ENCODE measurements around the gene COX4I2. TPM values are rescaled to one million over a fixed set of nuclear protein-coding genes. Genes with fewer than 3 reads are reported as not detected.

COX4I2 gene
- total and polyA plus RNA-seq, 11 donors: 5.7 to 42.8 (median 11.3) TPM

DNA sequence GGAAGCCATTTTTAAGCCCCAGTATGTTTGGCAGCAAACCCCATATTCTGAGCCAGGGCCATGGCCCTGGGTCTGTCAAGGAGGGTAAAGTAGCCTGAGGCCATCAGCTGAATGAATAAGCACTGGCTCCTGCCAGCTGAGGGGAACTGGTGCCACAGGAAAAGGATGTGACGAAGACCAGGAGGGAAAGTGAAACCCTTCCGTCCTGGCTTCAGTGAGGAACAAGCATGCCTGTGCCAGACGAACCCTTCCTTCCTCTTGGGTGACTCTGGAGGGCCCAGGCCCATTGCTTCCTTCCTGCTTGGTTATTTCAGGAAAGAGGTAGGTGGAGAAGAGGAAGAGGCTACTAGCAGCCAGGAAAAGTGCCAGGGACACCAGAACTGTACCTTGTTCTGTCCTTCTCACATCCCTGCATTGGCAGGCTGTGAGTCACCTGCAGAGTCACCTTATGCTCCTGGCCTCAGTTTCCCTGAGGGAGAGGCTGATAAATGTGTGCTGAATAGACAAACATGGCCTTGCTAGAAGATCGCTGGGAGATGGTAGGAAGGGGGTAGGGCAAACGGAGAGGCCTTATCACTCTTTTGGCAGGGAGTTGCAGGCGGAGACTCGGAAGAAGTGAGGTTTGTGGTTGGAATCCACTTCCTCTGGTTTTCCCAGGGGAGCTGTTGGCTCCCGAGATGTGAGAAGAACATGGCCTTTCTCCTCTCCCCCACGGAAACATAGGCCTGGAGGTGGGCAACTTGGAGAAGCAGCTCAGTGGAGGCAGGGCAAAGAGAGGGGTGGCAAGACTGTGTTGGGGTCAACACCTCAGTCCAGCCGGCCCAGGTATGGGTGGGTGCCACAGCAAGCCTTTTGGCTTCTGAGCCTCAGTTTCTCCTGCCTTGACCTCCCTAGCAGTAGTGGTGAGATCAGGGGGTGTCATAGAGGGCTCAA, 37.4 kb downstream of the COX4I2 start:
- H3K27me3 ChIP-seq: no peaks in the 10 kb centered on the region
- H3K9me3 ChIP-seq: no peaks in the 10 kb centered on the region
- WGBS, 4 donors: 14 to 19% (median 18%) methylated on average over 10 of the region's 10 CpGs
- DNase-seq (peak; percentile 75 to 83 (median 79)), ATAC-seq (peak; percentile 25 to 77 (median 70))
- TF ChIP-seq POLR2A (IDR thresholded peaks at IDR 0.05) (no peak), CTCF (IDR thresholded peaks at IDR 0.05) (no peak)
- H3K4me3 ChIP-seq: peak overlapping the region in 8 of 12 donors; percentile 1 to 52 (median 12)
- peaks cover 48 to 100% (median 98%) of the 10 kb centered on the region in 12 donors for H3K4me1 ChIP-seq
- intact Hi-C loops (cut with DNase I): loop anchor here in 2 of 10 donors (5.0 kb wide), 1 partner anchor 37 kb away; no protein-coding TSS in a partner anchor
- H3K27ac ChIP-seq: peak overlapping the region; percentile 10 to 96 (median 88)
- peaks cover 0 to 41% (median 0%) of the 10 kb centered on the region in 9 donors for H3K36me3 ChIP-seq

DNA sequence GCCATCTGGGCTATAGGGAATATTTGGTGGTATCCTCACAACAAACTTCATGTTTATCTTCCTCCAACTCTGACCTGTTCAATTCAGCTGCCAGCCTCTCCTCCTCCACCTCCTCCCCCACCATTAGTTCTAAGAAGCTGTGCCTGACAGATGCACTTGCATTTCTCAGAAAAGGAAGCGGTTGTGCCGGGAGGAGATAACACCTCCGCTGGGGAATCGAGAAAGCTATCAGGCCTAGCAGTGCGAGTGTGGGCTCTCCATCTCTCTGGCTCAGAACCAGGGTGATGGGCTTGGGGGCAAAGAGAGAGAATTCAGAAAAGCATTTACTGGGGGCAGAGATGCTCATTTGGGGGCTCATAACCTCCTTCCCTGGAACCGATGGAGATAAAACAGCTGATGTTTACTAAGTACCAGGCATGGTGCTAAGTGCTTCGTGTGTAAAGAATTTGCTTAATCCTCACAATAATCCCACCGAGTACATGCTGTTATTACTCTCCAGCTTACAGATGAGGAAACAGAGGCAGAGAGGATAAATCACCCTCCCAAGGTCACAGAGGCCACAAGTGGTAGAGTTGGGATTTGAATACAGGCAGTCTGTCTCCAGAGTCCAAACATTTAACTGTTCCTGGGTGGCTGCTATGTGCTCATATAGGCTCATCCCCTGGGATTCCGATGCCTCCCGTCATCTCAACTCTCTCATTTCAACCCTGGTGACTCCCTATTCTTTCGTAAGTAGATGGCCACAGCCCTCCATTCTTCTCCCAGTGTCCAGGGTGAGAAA, 38.3 kb downstream of the COX4I2 start:
- DNase-seq: peak in 1 of 5 donors; percentile 48
- peaks cover 0 to 49% (median 4%) of the 10 kb centered on the region in 9 donors for H3K36me3 ChIP-seq
- peak overlapping the region; percentile 10 to 96 (median 88) for H3K27ac ChIP-seq
- intact Hi-C loops (cut with DNase I): loop anchor here in 2 of 10 donors (5.0 kb wide), 1 partner anchor 36 kb away; no protein-coding TSS in a partner anchor
- WGBS, 4 donors: 37 to 46% (median 42%) methylated on average over 11 of the region's 11 CpGs
- H3K4me3 ChIP-seq: peak overlapping the region in 7 of 12 donors; percentile 1 to 52 (median 5)
- peaks cover 45 to 100% (median 98%) of the 10 kb centered on the region in 12 donors for H3K4me1 ChIP-seq
- no peaks in the 10 kb centered on the region for H3K27me3 ChIP-seq
- ATAC-seq: peak in 2 of 4 donors; percentile 9 to 41
- no peak for TF ChIP-seq CTCF (IDR thresholded peaks at IDR 0.05)
- no peak for TF ChIP-seq POLR2A (IDR thresholded peaks at IDR 0.05)
- no peaks in the 10 kb centered on the region for H3K9me3 ChIP-seq

DNA sequence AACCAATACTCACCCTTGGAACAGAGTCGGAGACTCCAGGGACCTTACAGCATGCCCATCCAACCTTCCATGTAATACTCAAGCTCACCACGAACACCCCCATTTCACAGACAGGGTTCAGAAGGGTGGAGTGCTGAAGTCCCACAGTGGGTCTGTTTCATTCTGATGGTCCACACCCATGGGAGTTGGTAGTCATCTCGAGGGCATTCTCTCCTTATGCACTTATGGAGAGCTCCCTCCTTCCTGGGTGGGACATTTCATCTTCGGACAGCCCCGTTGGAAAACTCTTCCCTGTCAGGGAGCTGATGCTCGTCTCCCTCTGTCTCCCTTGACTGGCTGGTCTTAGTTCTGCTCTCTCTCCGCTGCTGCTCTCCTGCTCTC, 38.9 kb downstream of the COX4I2 start:
- peak overlapping the region in 11 of 12 donors; percentile 10 to 96 (median 89) for H3K27ac ChIP-seq
- TF ChIP-seq POLR2A (IDR thresholded peaks at IDR 0.05) (no peak), CTCF (IDR thresholded peaks at IDR 0.05) (no peak)
- H3K27me3 ChIP-seq: no peaks in the 10 kb centered on the region
- peaks cover 41 to 100% (median 97%) of the 10 kb centered on the region in 12 donors for H3K4me1 ChIP-seq
- H3K36me3 ChIP-seq: peaks cover 0 to 55% (median 4%) of the 10 kb centered on the region in 9 donors
- no peaks in the 10 kb centered on the region for H3K9me3 ChIP-seq
- WGBS, 4 donors: 70 to 87% (median 78%) methylated on average over 7 of the region's 7 CpGs
- intact Hi-C loops (cut with DNase I): loop anchor here in 2 of 10 donors (5.0 kb wide), 1 partner anchor 36 kb away; no protein-coding TSS in a partner anchor
- peak overlapping the region in 1 of 12 donors; percentile 52 for H3K4me3 ChIP-seq
- DNase-seq: no peak
- ATAC-seq: no peak

Measured in heart left ventricle (tissue), 16 donors.